ENCODE measurements around the gene ZNF541.

DNA sequence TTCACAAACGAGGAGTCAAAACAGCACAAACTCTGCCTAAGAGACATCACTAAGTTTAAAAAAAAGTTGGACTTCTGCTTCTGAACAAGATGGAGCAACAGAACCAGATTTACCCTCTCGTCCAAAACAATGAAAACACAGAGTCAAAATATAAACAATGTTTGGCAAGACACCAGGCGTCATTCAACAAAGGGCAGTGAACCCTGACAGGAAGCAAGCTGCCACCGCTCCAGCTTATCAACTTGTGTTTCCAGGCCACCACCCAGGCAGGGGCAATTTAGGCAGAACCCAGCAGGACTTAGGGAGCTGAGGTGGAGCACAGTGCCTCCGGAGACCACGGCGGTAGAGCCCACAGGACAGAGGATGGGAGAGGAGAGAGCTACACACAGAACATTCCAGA is 49.5 kb downstream of the ZNF541 start:
- TF ChIP-seq CTCF (conservative IDR thresholded peaks at IDR 0.05 in 1 of 2, IDR thresholded peaks at IDR 0.05 in 1 of 2; ENCODE audit: extremely low read depth in 1 of 2, insufficient read depth in 1 of 2, low read depth in 1 of 2, low read length in 2 of 2): no peak
- no peak for TF ChIP-seq EZH2 (IDR thresholded peaks at IDR 0.05; ENCODE audit: borderline replicate concordance, low read length)
